Coronary artery (tissue), 2 donors: ENCODE measurements around the gene PDE2A.

ENCODE experiments used
- DNase-seq: peaks from one replicate; pipeline ENCODE4 v3.0.0-alpha.2; 2017; ENCODE audit warnings: low spot score
- H3K27ac ChIP-seq, 2 donors: fragments of 200-600 bp; sonication (generic); one replicate each; pipeline ENCODE4 v1.5.1; 2016 to 2019
- H3K4me3 ChIP-seq: fragments of 200-600 bp; sonication (generic); 2 replicates; pipeline ENCODE4 v1.5.1; 2016; ENCODE audit warnings: mild to moderate bottlenecking, moderate library complexity
- TF ChIP-seq, protein P1 (sequence below): fragments of 200-600 bp; sonication (generic); IDR thresholded peaks from one replicate; pipeline ENCODE4 v1.5.1; 2019; ENCODE audit warnings: antibody characterized with exemption

Gene PDE2A

DNA sequence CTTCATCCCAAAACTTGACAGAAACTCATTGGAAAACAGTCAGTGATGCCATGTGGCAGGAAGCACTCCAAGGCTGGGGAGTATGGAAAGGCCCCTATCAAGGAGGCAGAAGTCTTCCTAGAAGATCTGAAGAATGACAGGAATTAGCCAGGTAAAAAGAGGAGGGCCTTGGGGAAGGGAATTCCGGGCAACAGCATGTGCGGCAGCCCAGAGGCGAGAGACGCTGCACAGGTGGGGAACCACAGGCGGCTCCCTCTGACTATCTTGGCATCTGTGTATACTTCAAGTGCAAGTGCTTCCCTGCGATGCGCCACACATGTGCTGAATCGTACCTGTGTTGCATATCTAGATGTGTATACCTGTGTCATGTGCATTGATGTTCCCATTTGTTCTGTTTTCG is 12.7 kb downstream of the PDE2A start:
- no peak for DNase-seq
- TF ChIP-seq, protein P1, sequence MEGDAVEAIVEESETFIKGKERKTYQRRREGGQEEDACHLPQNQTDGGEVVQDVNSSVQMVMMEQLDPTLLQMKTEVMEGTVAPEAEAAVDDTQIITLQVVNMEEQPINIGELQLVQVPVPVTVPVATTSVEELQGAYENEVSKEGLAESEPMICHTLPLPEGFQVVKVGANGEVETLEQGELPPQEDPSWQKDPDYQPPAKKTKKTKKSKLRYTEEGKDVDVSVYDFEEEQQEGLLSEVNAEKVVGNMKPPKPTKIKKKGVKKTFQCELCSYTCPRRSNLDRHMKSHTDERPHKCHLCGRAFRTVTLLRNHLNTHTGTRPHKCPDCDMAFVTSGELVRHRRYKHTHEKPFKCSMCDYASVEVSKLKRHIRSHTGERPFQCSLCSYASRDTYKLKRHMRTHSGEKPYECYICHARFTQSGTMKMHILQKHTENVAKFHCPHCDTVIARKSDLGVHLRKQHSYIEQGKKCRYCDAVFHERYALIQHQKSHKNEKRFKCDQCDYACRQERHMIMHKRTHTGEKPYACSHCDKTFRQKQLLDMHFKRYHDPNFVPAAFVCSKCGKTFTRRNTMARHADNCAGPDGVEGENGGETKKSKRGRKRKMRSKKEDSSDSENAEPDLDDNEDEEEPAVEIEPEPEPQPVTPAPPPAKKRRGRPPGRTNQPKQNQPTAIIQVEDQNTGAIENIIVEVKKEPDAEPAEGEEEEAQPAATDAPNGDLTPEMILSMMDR, result no peak
- H3K27ac ChIP-seq, result no peak overlapping the region
- no peak overlapping the region for H3K4me3 ChIP-seq

DNA sequence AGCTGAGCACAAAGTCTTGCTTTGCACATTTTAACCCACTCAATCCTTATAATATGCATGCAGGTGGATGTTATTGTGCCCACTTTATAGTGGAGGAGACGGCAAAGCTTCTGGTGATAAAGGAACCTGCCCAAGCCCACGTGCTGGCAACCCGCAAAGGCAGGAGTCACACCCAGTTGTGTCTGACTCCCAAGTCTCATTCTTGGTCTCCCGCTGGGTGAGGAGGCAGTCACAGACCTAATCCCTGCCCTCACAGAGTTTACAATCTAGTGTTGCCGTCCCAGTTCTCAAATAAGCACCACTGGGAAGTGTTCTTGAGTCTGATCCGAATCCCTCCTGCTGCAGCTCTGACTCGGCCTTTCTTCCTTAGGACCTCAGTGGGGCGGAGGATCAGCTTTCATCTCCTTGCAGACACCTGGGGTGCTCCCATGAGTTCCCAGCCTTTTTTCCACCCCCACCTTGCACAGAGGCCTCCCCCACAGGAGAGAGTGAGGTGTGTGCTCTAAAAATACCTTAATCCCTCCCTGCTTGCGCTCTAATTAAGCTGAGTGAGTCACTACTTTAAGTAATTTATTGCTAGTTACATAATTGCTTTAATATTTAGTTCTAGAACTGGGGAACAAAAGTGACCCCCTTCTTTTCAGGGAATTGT is 15.1 kb downstream of the PDE2A start:
- no peak overlapping the region for H3K27ac ChIP-seq
- no peak overlapping the region for H3K4me3 ChIP-seq
- DNase-seq, result no peak
- TF ChIP-seq, protein P1, result no peak

DNA sequence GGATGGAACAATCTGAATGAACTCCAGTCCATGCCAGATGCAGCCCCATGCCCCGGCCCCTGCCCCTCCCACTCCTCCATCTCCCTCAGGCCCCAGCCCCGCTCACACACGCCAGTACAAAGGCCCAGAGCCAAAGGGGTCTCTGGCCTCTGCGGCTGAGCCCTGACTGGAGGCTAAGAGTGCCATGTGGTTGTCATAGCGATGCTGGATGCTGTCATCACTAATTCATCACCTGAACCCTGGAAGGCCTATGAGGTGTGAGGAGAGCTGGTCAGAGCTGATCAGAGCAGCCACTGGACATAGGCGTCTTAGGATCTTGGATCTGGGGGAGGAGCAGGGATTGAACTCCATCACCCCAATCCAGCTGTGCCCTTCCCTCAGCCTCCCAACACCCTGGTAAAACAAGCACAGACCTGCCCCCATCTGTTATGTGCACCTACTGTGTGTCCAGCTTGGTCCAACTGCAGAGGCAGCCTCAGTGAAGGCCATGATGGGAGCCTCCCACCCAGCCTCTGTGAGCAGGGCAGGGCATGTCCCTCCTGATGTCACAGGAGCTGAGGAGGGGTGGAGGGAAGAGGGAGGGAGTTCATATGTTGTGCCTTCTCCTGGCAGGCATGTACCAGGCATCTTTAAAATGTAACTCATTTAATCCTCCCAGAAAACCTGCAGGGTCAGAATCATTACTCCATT is 16.7 kb downstream of the PDE2A start:
- no peak for DNase-seq
- Histone ChIP-seq H3K4me3 (no peak overlapping the region), H3K27ac (no peak overlapping the region)
- TF ChIP-seq, protein P1, result no peak

DNA sequence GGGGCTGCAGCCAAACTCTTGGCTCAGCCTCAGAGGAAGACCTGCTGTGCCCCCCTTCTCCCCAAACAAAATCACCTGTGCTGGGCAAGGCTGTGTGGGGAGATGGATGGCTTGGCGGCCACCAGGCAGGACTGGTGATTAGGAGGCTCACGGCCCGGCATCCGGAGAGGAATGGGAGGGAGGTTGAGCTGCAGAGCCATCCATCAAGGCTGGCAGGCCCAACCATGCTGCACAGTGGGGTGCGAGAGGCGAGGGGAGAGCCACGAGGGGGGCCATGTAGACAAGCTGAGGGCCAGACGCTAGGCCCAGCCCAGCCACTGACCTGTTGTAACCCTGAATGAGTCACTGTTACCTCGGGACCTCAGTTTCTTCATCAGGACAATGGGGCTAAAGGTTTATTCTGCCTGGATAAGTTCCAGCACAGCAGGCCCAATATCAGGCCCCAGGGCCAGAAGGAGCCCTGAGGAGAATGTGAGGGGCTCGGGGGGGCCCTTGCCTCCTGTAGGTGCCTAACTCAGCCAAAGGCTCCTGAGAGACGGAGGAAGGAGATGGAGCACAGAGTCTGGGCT is 18.2 kb downstream of the PDE2A start:
- no peak overlapping the region for H3K27ac ChIP-seq
- no peak for DNase-seq
- TF ChIP-seq, protein P1, result no peak
- no peak overlapping the region for H3K4me3 ChIP-seq

DNA sequence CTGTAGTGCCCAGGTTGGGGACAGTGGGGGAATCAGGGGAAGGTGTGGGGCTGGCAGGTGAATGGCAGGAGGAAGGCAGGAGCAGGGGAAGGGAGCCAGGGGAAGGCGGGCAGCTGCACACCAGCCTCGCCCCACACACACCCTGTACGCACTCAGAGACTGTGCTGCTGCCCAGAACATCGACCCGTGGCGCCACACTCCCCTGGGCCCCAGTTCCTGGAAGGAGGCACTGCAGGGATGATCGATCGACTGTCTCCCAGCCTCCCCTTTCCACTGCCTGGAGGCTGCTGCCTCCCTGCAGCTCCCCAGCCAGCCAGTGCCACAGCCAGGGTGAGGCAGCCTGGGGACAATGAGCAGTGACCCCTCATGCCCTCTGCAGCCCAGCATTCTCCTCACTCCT is 19.2 kb downstream of the PDE2A start:
- TF ChIP-seq, protein P1, result no peak
- no peak overlapping the region for H3K4me3 ChIP-seq
- no peak for DNase-seq
- H3K27ac ChIP-seq, result no peak overlapping the region

DNA sequence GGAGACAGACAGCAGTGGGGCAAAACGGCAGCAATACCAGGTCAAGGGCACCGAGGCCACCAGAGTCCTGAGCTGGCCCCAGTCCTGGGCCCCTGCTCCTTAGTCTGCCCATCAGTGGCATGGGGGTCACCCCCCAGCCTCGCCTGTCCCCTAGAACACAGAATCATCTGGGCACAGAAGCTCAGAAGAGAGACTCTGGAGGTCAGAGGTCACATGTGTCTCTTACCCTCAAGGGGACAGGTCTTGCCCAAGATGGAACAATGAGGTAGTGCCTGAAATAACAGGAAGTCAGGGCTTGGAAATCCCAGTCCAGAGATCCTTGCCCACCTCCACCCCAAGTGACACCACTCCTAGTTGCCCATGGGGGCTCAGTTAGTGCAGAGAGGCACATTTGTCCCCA is 20.6 kb downstream of the PDE2A start:
- Histone ChIP-seq H3K4me3 (no peak overlapping the region), H3K27ac (no peak overlapping the region)
- DNase-seq, result no peak
- TF ChIP-seq, protein P1, result no peak
